ENCODE data around the gene MRPS9. TPM values are rescaled to one million over a fixed set of nuclear protein-coding genes. Genes with fewer than 3 reads are reported as not detected.

The MRPS9 gene
- total and polyA plus RNA-seq, 2 experiments from 2014 or later, result 64.7 to 78.9 TPM

- TF ChIP-seq REST (IDR thresholded peaks at IDR 0.05; ENCODE audit: unreplicated experiment), result no peak
- no peak for TF ChIP-seq NANOG (IDR thresholded peaks at IDR 0.05; ENCODE audit: borderline replicate concordance)
- no peak for TF ChIP-seq EZH2 (IDR thresholded peaks at IDR 0.05; ENCODE audit: low read depth, unreplicated experiment)
- TF ChIP-seq ETS1 (IDR thresholded peaks at IDR 0.05), result no peak
- no peak for TF ChIP-seq ZNF462 (CRISPR knock-in tag; IDR thresholded peaks at IDR 0.05)
- TF ChIP-seq STAT1 (IDR thresholded peaks at IDR 0.05; ENCODE audit: unreplicated experiment), result no peak
- TF ChIP-seq EZH2phosphoT487 (IDR thresholded peaks at IDR 0.05; ENCODE audit: unreplicated experiment), result no peak
- no peak for TF ChIP-seq ZNF114 (CRISPR knock-in tag; IDR thresholded peaks at IDR 0.05)
- no peak for TF ChIP-seq CTCF (conservative IDR thresholded peaks at IDR 0.05; ENCODE audit: low read depth in 2 of 2)
- TF ChIP-seq JUNB (IDR thresholded peaks at IDR 0.05; ENCODE audit: unreplicated experiment), result no peak
- TF ChIP-seq ZNF331 (CRISPR knock-in tag; IDR thresholded peaks at IDR 0.05; ENCODE audit: low read depth), result no peak
- TF ChIP-seq POLR2AphosphoS5 (IDR thresholded peaks at IDR 0.05; ENCODE audit: low read depth), result no peak
- no peak for TF ChIP-seq CREB1 (CRISPR knock-in tag; IDR thresholded peaks at IDR 0.05; ENCODE audit: low read depth)
- Histone ChIP-seq H3K4me3 (no peak overlapping the region), H3K4me1 (ENCODE audit: insufficient read depth) (peaks cover 3% of the 10 kb centered on the region; the same call in 1 of the 2 replicates), H3K9me2 (ENCODE audit: insufficient read depth) (no peaks in the 10 kb centered on the region; the same call in 1 of the 2 replicates), H3K27me3 (ENCODE audit: insufficient read depth) (peaks cover 3% of the 10 kb centered on the region; the same call in 1 of the 2 replicates), H3K36me3 (ENCODE audit: insufficient read depth) (no peaks in the 10 kb centered on the region), H4K20me1 (replicated peaks; ENCODE audit: insufficient read depth) (no peaks in the 10 kb centered on the region), H3K79me2 (replicated peaks; ENCODE audit: insufficient read depth) (no peaks in the 10 kb centered on the region), H3F3A (replicated peaks; ENCODE audit: low read depth) (no peaks in the 10 kb centered on the region), H3K27ac (ENCODE audit: low read depth) (no peak overlapping the region), H3K4me2 (no peak overlapping the region), H2AFZ (no peak overlapping the region)
- no peak for ATAC-seq
- Mint-ChIP-seq H3K27me3 (ENCODE audit: insufficient read depth, low read depth, poor library complexity) (peaks cover 14% of the 10 kb centered on the region), H3K36me3 (ENCODE audit: low read depth) (no peaks in the 10 kb centered on the region), H3K27ac (no peak overlapping the region), H3K4me1 (peaks cover 2% of the 10 kb centered on the region; the same call in 2 of the 3 replicates), H3K9me3 (no peaks in the 10 kb centered on the region), H3K4me3 (no peak overlapping the region)
- no peak for DNase-seq (ENCODE audit: low spot score)
Measured at GRCh38 chr2:105139556-105140239, 101.8 kb downstream of the MRPS9 start.

Data from GM23338 (cell line).